GM19099 (cell line): Measurements from ENCODE around the gene SNX32.

Experiments
- POLR2A ChIP-seq: IDR thresholded peaks from 3 replicates; pipeline ENCODE4 v1.6.1; 2011; ENCODE audit warnings: low read depth; ENCODE audit not compliant: insufficient read length; ENCODE audit errors: extremely low read depth

The SNX32 gene

GRCh38 chr11:65880844-65881421 is 47.2 kb downstream of the SNX32 start:
- TF ChIP-seq POLR2A = no peak

GRCh38 chr11:65882120-65883057 is 48.6 kb downstream of the SNX32 start:
- no peak for TF ChIP-seq POLR2A

GRCh38 chr11:65883058-65883761 is 49.4 kb downstream of the SNX32 start:
- TF ChIP-seq POLR2A = no peak

- no peak for TF ChIP-seq POLR2A
These were observed 50.3 kb downstream of the SNX32 start for GRCh38 chr11:65883786-65884715.

- no peak for TF ChIP-seq POLR2A
These were observed 50.9 kb downstream of the SNX32 start for GRCh38 chr11:65884716-65885092.

- TF ChIP-seq POLR2A = no peak
These were observed 51.5 kb downstream of the SNX32 start for GRCh38 chr11:65885231-65885630.

- no peak for TF ChIP-seq POLR2A
These were observed 52.2 kb downstream of the SNX32 start for GRCh38 chr11:65885808-65886536.

GRCh38 chr11:65886826-65887722 is 53.3 kb downstream of the SNX32 start:
- TF ChIP-seq POLR2A = no peak

- no peak for TF ChIP-seq POLR2A
These were observed 54.0 kb downstream of the SNX32 start for GRCh38 chr11:65887723-65888162.

- peak; percentile 94 for TF ChIP-seq POLR2A
These were observed 54.5 kb downstream of the SNX32 start, which contains the start of gene FIBP for GRCh38 chr11:65888163-65888814. Gene FIBP (minus strand): TSS chr11:65888471. CDS start chr11:65888418, 53 bp downstream.

- TF ChIP-seq POLR2A = peak; percentile 98
These were observed 56.8 kb downstream of the SNX32 start, which contains the start of gene CCDC85B for GRCh38 chr11:65890324-65891218. Gene CCDC85B (plus strand): TSS chr11:65890673. CDS start chr11:65890784, 111 bp downstream.
